ENCODE results near the gene C21orf58. TPM values are rescaled to one million over a fixed set of nuclear protein-coding genes. Genes with fewer than 3 reads are reported as not detected.

The C21orf58 gene
- total RNA-seq, 3 donors from 2014 or later (not counting 1 experiment from before 2014, with no cell fraction given) = 4.0 to 8.9 (median 5.2) TPM

- intact Hi-C loops (cut with micrococcal nuclease) = loop anchor here (2.0 kb wide), 1 partner anchor 39 kb away; the partner anchor contains the start of gene PCNT
- under 1% methylated on average over 105 of the region's 105 CpGs for WGBS (ENCODE audit: insufficient coverage)
- Mint-ChIP-seq H3K27ac (peak within 1 kb of the TSS; percentile 90 to 92), H3K27me3 (ENCODE audit: low read depth in 2 of 2) (no peaks in the 10 kb centered on the region), H3K4me1 (peaks cover 32 to 50% of the 10 kb centered on the region in 2 donors), H3K9me3 (no peaks in the 10 kb centered on the region), H3K4me3 (peak within 1 kb of the TSS; percentile 99), H3K36me3 (no peaks in the 10 kb centered on the region)
- ATAC-seq = peak; percentile 86 to 94 (median 88)
- Histone ChIP-seq H3K27me3 (ENCODE audit: control insufficient read depth, insufficient read depth, low read length) (no peaks in the 10 kb centered on the region), H3K4me3 (ENCODE audit: low read length) (peak within 1 kb of the TSS; percentile 76), H3K27ac (ENCODE audit: low read length) (peak within 1 kb of the TSS; percentile 74), H3K9me3 (ENCODE audit: control insufficient read depth, insufficient read depth, low read length) (no peaks in the 10 kb centered on the region), H3K36me3 (ENCODE audit: control insufficient read depth, insufficient read depth, low read length) (peaks cover 22% of the 10 kb centered on the region), H3K4me1 (ENCODE audit: control insufficient read depth, insufficient read depth, low read length) (peaks cover 47% of the 10 kb centered on the region)
- peak; percentile 76 to 92 for DNase-seq
- TF ChIP-seq, protein P1, sequence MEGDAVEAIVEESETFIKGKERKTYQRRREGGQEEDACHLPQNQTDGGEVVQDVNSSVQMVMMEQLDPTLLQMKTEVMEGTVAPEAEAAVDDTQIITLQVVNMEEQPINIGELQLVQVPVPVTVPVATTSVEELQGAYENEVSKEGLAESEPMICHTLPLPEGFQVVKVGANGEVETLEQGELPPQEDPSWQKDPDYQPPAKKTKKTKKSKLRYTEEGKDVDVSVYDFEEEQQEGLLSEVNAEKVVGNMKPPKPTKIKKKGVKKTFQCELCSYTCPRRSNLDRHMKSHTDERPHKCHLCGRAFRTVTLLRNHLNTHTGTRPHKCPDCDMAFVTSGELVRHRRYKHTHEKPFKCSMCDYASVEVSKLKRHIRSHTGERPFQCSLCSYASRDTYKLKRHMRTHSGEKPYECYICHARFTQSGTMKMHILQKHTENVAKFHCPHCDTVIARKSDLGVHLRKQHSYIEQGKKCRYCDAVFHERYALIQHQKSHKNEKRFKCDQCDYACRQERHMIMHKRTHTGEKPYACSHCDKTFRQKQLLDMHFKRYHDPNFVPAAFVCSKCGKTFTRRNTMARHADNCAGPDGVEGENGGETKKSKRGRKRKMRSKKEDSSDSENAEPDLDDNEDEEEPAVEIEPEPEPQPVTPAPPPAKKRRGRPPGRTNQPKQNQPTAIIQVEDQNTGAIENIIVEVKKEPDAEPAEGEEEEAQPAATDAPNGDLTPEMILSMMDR (IDR thresholded peaks at IDR 0.05) = peak; percentile 21
These were observed 37.7 kb downstream of the C21orf58 start, which contains the start of gene YBEY for GRCh38 chr21:46285761-46286647. Gene YBEY (plus strand): TSS chr21:46286342. CDS start chr21:46286914, 572 bp downstream.

DNA sequence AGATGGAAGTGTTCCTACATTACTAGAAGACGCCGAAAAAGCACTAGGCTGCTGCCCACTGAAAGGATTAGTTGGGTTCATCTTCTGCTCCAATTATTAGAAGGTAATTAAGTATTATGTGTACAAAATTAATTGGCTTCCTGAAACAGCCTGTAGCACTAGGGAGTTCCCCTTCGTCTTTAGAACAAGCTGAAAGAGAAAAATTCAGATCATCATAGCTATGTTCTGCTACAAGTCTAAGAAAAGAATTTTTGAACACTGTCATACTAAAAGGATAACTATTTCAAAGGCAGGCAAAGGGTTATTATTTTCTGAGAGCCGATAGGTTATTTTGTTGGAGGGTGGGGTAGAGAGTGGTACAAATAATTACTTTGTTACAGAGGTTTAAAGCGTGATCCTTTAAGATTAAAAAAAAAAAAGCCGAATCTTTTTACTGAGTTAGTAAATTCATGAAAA, 38.4 kb downstream of the C21orf58 start, which contains the start of gene MCM3AP:
Gene MCM3AP (minus strand): TSS at position 406 of the 456 bp plus-strand sequence. CDS start 325 bp downstream, at position 81.
- Histone ChIP-seq H3K27me3 (ENCODE audit: control insufficient read depth, insufficient read depth, low read length) (no peaks in the 10 kb centered on the region), H3K9me3 (ENCODE audit: control insufficient read depth, insufficient read depth, low read length) (no peaks in the 10 kb centered on the region), H3K4me3 (ENCODE audit: low read length) (peak within 1 kb of the TSS; percentile 76), H3K4me1 (ENCODE audit: control insufficient read depth, insufficient read depth, low read length) (peaks cover 47% of the 10 kb centered on the region), H3K36me3 (ENCODE audit: control insufficient read depth, insufficient read depth, low read length) (peaks cover 23% of the 10 kb centered on the region), H3K27ac (ENCODE audit: low read length) (peak within 1 kb of the TSS; percentile 74)
- Mint-ChIP-seq H3K27me3 (ENCODE audit: low read depth in 2 of 2) (no peaks in the 10 kb centered on the region), H3K9me3 (no peaks in the 10 kb centered on the region), H3K36me3 (no peaks in the 10 kb centered on the region), H3K4me1 (peaks cover 32 to 54% of the 10 kb centered on the region in 2 donors), H3K4me3 (peak within 1 kb of the TSS; percentile 99), H3K27ac (peak within 1 kb of the TSS; percentile 90 to 92)
- ATAC-seq (no peak), DNase-seq (no peak)
- TF ChIP-seq, protein P1 (IDR thresholded peaks at IDR 0.05) = no peak
- WGBS (ENCODE audit: insufficient coverage) = 28% methylated on average over 6 of the region's 6 CpGs
- intact Hi-C loops (cut with micrococcal nuclease) = no loop called here

GRCh38 chr21:46284733-46285132, 38.9 kb downstream of the C21orf58 start:
- Mint-ChIP-seq H3K27me3 (ENCODE audit: low read depth in 2 of 2) (no peaks in the 10 kb centered on the region), H3K9me3 (no peaks in the 10 kb centered on the region), H3K36me3 (no peaks in the 10 kb centered on the region), H3K4me3 (peak overlapping the region; percentile 99), H3K4me1 (peaks cover 32 to 51% of the 10 kb centered on the region in 2 donors), H3K27ac (peak overlapping the region; percentile 90 to 92)
- Histone ChIP-seq H3K27me3 (ENCODE audit: control insufficient read depth, insufficient read depth, low read length) (no peaks in the 10 kb centered on the region), H3K4me3 (ENCODE audit: low read length) (no peak overlapping the region), H3K36me3 (ENCODE audit: control insufficient read depth, insufficient read depth, low read length) (peaks cover 27% of the 10 kb centered on the region), H3K4me1 (ENCODE audit: control insufficient read depth, insufficient read depth, low read length) (peaks cover 47% of the 10 kb centered on the region), H3K9me3 (ENCODE audit: control insufficient read depth, insufficient read depth, low read length) (no peaks in the 10 kb centered on the region), H3K27ac (ENCODE audit: low read length) (peak overlapping the region; percentile 4)
- intact Hi-C loops (cut with micrococcal nuclease) = no loop called here
- DNase-seq = no peak
- WGBS (ENCODE audit: insufficient coverage) = 100% methylated on average over 1 of the region's 1 CpG
- TF ChIP-seq, protein P1 (IDR thresholded peaks at IDR 0.05) = no peak
- no peak for ATAC-seq

All from natural killer cell (primary cell).